HepG2 (cell line): ENCODE measurements around the gene JAG1. TPM values are rescaled to one million over a fixed set of nuclear protein-coding genes. Genes with fewer than 3 reads are reported as not detected.

Source experiments
- ATAC-seq: fragments of 200-7000 bp; cut with Tn5 transposase; 3 replicates; pipeline ENCODE4 v1.9.1; 2020; ENCODE audit warnings: mild to moderate bottlenecking, moderate library complexity
- BruUV-seq: library from RNA; stranded (reverse); fragments of 400-500 nt; replicated peaks from 2 replicates; lab custom pipeline; 2021; lab: Mats Ljungman, UMichigan
- CTCF ChIA-PET: fragments of 300-600 bp; formaldehyde crosslinking; extraction: SDS; loops from one replicate; lab custom pipeline; 2021; ENCODE audit warnings: low total read pairs, inconsistent platforms, low intra/inter-chr PET ratio; lab: Yijun Ruan, JAX
- POLR2A ChIA-PET: fragments of 350-600 bp; sonication (Branson Sonifier 250); formaldehyde crosslinking; loops from one replicate; lab custom pipeline; 2020; ENCODE audit warnings: antibody characterized with exemption, inconsistent platforms; lab: Yijun Ruan, JAX
- DNase-seq: peaks from one replicate; pipeline ENCODE4 v3.0.0-alpha.2; 2015; ENCODE audit warnings: low spot score
- FAIRE-seq: peaks from 3 replicates; lab custom pipeline; 2011; peaks lifted over from hg19 to GRCh38; lab: Jason Lieb, UNC
- H2AFZ ChIP-seq: one replicate; pipeline ENCODE4 v1.6.1; 2011; ENCODE audit warnings: low read length, inconsistent platforms
- H3K27ac ChIP-seq: fragments of 300-600 bp; 3 replicates; pipeline ENCODE4 v1.8.0; 2011; ENCODE audit warnings: mixed run types, mild to moderate bottlenecking, mixed read lengths, low read length, inconsistent platforms; ENCODE audit not compliant: insufficient read depth; ENCODE audit errors: extremely low read length
- H3K27me3 ChIP-seq, 2 experiments: fragments of 200-600 bp in 1 of 2; 2 replicates in 1 of 2; 3 replicates in 1 of 2; pipeline versions ENCODE4 v1.6.0 to v1.8.0; 2011; ENCODE audit warnings: low read length in 2 of 2, mild to moderate bottlenecking in 2 of 2, moderate library complexity in 2 of 2, inconsistent platforms in 1 of 2; ENCODE audit not compliant: insufficient read depth in 2 of 2, control insufficient read depth in 1 of 2
- H3K36me3 ChIP-seq, 2 experiments: fragments of 200-600 bp in 1 of 2; replicated peaks in 1 of 2; 2 replicates in 1 of 2; 3 replicates in 1 of 2; pipeline versions ENCODE4 v1.5.1 to v1.8.0; 2011; ENCODE audit warnings: low read length in 2 of 2, inconsistent platforms in 1 of 2; ENCODE audit not compliant: insufficient read depth in 2 of 2, control insufficient read depth in 1 of 2
- H3K4me1 ChIP-seq: 2 replicates; pipeline ENCODE4 v1.5.1; 2012; ENCODE audit warnings: low read length, inconsistent platforms; ENCODE audit not compliant: insufficient read depth
- H3K4me2 ChIP-seq: 2 replicates; pipeline ENCODE4 v1.6.0; 2011; ENCODE audit warnings: low read depth, low read length, inconsistent platforms
- H3K4me3 ChIP-seq, 3 experiments: fragments of 200-600 bp in 1 of 3; sonication (generic), shearing (Covaris generic) in 1 of 3; replicated peaks in 1 of 3; 2 replicates each; pipeline ENCODE4 v1.5.1; 2011 to 2016; ENCODE audit warnings: low read length in 3 of 3, inconsistent platforms in 2 of 3, low read depth in 2 of 3, mild to moderate bottlenecking in 2 of 3, control low read depth in 1 of 3, mixed read lengths in 1 of 3; ENCODE audit not compliant: insufficient read depth in 1 of 3
- H3K79me2 ChIP-seq: one replicate; pipeline ENCODE4 v1.6.1; 2011; ENCODE audit warnings: low read length, inconsistent platforms; ENCODE audit not compliant: insufficient read depth
- H3K9ac ChIP-seq: 2 replicates; pipeline ENCODE4 v1.6.0; 2011; ENCODE audit warnings: mild to moderate bottlenecking, low read depth, low read length, inconsistent platforms; ENCODE audit not compliant: insufficient read depth
- H3K9me3 ChIP-seq: 2 replicates; pipeline ENCODE4 v1.5.1; 2012; ENCODE audit warnings: mild to moderate bottlenecking, low read length
- H4K20me1 ChIP-seq: 2 replicates; pipeline ENCODE4 v1.6.0; 2011; ENCODE audit warnings: inconsistent platforms, mild to moderate bottlenecking, low read length, moderate library complexity; ENCODE audit not compliant: insufficient read depth
- CC2D1A ChIP-seq: sonication (generic); formaldehyde crosslinking; IDR thresholded peaks from 2 replicates; pipeline ENCODE4 v1.8.1; 2023; ENCODE audit warnings: mild to moderate bottlenecking, missing genetic modification reagents
- CENPX ChIP-seq: sonication (generic); formaldehyde crosslinking; IDR thresholded peaks from 2 replicates; pipeline ENCODE4 v1.9.0; 2021; ENCODE audit warnings: mild to moderate bottlenecking, missing genetic modification reagents, moderate library complexity
- CHCHD3 ChIP-seq: sonication (generic); formaldehyde crosslinking; IDR thresholded peaks from 2 replicates; pipeline ENCODE4 v1.8.0; 2022; ENCODE audit warnings: mild to moderate bottlenecking, missing genetic modification reagents, moderate library complexity
- CHD2 ChIP-seq: IDR thresholded peaks from 2 replicates; pipeline ENCODE4 v1.6.1; 2011; ENCODE audit warnings: low read depth, low read length, improper control_type of control experiment
- MTF2 ChIP-seq: sonication (generic); formaldehyde crosslinking; IDR thresholded peaks from 2 replicates; pipeline ENCODE4 v1.5.0; 2020; ENCODE audit warnings: missing genetic modification reagents, borderline replicate concordance
- STAG1 ChIP-seq: sonication (generic); formaldehyde crosslinking; IDR thresholded peaks from 2 replicates; pipeline ENCODE4 v1.4.0; 2020; ENCODE audit warnings: missing genetic modification reagents
- ZNF33B ChIP-seq: sonication (generic); formaldehyde crosslinking; IDR thresholded peaks from 2 replicates; pipeline ENCODE4 v1.5.1; 2020; ENCODE audit warnings: mild to moderate bottlenecking, missing genetic modification reagents
- ZNF788 ChIP-seq: sonication (generic); formaldehyde crosslinking; IDR thresholded peaks from 2 replicates; pipeline ENCODE4 v1.5.0; 2020; ENCODE audit warnings: mild to moderate bottlenecking, missing genetic modification reagents, borderline replicate concordance
- ZNF792 ChIP-seq: IDR thresholded peaks from 2 replicates; pipeline ENCODE4 v1.6.1; 2016
- WGBS: methylation state at CpG from one replicate; pipeline ENCODE4 v1.1.6; 2017; ENCODE audit warnings: low lambda C conversion rate; 5-methylcytosine and 5-hydroxymethylcytosine counted together
- in situ Hi-C: cut with HindIII; loops from 2 replicates; pipeline ENCODE4 v1.10.0; 2017; ENCODE audit warnings: low pct_unique_long_range_greater_than_20kb; ENCODE audit not compliant: extremely low pct_ligation_motif_present
- intact Hi-C: fragments of 100-400 bp; cut with micrococcal nuclease; formaldehyde crosslinking; loops from one replicate; pipeline ENCODE4 v1.10.0; 2022; ENCODE audit not compliant: unreplicated experiment
- polyA plus RNA-seq, 8 experiments: library from polyadenylated mRNA; depleted of rRNA in 3 of 8; stranded (reverse) in 7 of 8; unstranded in 1 of 8; fragments of >200 nt; fragmentation: Illumina TruSeq in 4 of 8; extraction: Trizol in 4 of 8; gene quantifications; 2 replicates each; pipeline versions ENCODE4 v1.2.1 to v1.2.3, GENCODE V29; 2011 to 2016; ENCODE audit warnings: low read depth in 4 of 8, missing spikeins in 1 of 8, mixed read lengths in 1 of 8; ENCODE audit not compliant: insufficient read depth in 1 of 8
- total RNA-seq, 5 experiments: library from RNA; depleted of rRNA; stranded (reverse); fragments of >200 nt; fragmentation: Illumina TruSeq; extraction: Trizol; gene quantifications; 2 replicates each; pipeline ENCODE4 v1.2.3, GENCODE V29; 2016; ENCODE audit warnings: low read depth in 1 of 5
- TF ChIP-seq, protein P1 (sequence below): sonication (generic); formaldehyde crosslinking; IDR thresholded peaks from 2 replicates; pipeline ENCODE4 v1.8.1; 2022; ENCODE audit warnings: low read depth, mild to moderate bottlenecking, missing genetic modification reagents
- TF ChIP-seq, protein P2 (sequence below): sonication (generic); formaldehyde crosslinking; IDR thresholded peaks from 2 replicates; pipeline ENCODE4 v1.8.0; 2023; ENCODE audit warnings: mild to moderate bottlenecking, missing genetic modification reagents
- TF ChIP-seq, protein P3 (sequence below): IDR thresholded peaks from 2 replicates; pipeline ENCODE4 v1.6.1; 2016; ENCODE audit warnings: mild to moderate bottlenecking, missing biosample characterization, missing genetic modification reagents
- TF ChIP-seq, protein P4 (sequence below): sonication (generic); formaldehyde crosslinking; IDR thresholded peaks from 2 replicates; pipeline ENCODE4 v1.5.1; 2020; ENCODE audit warnings: mild to moderate bottlenecking, missing genetic modification reagents, borderline replicate concordance

The JAG1 gene
- total and polyA plus RNA-seq, 2 of the 13 experiments (the other 11 are each of a cell fraction or from before 2014, with no cell fraction given): 47.1 to 56.3 TPM

DNA sequence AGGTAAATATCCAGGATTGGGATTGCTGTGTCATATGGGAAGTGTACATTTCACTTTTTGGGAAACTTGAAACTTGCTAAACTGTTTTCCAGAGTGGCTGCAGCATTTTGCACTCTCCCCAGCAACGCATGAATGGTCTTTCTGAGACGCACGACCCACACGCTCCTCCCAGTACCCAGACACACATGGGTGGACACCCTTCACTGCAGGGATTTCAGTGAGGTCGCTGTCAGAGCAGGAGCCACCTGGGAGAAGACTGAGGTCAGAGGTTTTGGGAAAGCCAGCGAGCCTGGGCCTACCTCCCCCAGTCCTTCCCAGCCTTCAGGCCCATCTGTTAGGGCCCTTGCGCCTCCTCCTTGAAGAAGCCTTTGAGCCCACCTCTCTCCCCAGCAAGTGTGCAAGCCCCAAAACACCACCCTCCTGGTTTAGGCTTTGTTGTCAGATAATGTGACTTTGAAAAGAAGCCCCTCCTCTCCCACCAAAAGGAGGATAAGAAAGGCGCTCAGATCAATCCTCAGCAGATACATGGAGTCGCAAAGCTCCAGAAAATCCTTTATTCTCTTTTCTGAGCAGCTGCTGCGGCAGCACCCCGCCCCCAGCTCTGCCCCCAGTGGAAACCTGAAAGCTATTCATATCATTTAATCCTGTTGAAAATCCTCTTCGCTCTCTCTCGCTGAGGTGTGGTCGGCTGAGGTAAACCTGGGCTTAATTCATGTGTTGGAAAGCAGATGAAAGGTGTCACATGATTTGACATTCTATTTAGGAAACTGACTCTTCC lies 12.7 kb upstream of the JAG1 start (continued):
- no peak for TF ChIP-seq ZNF788 (CRISPR knock-in tag)
- TF ChIP-seq CENPX (CRISPR knock-in tag): no peak
- TF ChIP-seq, protein P1, sequence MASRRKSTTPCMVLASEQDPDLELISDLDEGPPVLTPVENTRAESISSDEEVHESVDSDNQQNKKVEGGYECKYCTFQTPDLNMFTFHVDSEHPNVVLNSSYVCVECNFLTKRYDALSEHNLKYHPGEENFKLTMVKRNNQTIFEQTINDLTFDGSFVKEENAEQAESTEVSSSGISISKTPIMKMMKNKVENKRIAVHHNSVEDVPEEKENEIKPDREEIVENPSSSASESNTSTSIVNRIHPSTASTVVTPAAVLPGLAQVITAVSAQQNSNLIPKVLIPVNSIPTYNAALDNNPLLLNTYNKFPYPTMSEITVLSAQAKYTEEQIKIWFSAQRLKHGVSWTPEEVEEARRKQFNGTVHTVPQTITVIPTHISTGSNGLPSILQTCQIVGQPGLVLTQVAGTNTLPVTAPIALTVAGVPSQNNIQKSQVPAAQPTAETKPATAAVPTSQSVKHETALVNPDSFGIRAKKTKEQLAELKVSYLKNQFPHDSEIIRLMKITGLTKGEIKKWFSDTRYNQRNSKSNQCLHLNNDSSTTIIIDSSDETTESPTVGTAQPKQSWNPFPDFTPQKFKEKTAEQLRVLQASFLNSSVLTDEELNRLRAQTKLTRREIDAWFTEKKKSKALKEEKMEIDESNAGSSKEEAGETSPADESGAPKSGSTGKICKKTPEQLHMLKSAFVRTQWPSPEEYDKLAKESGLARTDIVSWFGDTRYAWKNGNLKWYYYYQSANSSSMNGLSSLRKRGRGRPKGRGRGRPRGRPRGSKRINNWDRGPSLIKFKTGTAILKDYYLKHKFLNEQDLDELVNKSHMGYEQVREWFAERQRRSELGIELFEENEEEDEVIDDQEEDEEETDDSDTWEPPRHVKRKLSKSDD: no peak
- no peak for TF ChIP-seq CHD2
- TF ChIP-seq, protein P2, sequence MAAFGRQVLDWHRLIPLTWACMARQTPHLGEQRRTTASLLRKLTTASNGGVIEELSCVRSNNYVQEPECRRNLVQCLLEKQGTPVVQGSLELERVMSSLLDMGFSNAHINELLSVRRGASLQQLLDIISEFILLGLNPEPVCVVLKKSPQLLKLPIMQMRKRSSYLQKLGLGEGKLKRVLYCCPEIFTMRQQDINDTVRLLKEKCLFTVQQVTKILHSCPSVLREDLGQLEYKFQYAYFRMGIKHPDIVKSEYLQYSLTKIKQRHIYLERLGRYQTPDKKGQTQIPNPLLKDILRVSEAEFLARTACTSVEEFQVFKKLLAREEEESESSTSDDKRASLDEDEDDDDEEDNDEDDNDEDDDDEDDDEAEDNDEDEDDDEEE (CRISPR knock-in tag): no peak
- TF ChIP-seq, protein P3, sequence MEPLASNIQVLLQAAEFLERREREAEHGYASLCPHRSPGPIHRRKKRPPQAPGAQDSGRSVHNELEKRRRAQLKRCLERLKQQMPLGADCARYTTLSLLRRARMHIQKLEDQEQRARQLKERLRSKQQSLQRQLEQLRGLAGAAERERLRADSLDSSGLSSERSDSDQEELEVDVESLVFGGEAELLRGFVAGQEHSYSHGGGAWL (CRISPR knock-in tag): no peak
- no peak for TF ChIP-seq CHCHD3 (CRISPR knock-in tag)

DNA sequence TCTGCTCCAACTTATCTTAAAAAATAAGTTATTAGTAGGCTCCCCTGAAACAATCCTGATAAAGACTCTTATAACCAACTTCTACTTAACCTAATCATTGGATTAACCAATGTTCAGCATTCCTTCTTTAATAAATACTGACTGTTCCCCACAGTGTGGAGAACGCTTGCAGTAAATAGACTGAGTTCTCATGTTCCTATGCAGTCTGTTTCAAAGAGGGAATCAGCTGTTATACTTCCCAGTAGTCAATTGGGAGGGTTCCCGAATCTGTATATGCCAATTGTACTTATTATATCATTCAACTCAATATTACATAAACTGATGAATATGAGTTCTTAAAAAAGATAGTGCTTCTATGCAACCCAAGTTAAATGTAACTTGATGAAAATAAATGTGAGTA lies 9.7 kb upstream of the JAG1 start:
- WGBS: 88% methylated on average over 2 of the region's 2 CpGs
- ATAC-seq: no peak
- no peaks in the 10 kb centered on the region for H3K36me3 ChIP-seq
- no peak overlapping the region for H2AFZ ChIP-seq
- no peak overlapping the region for H3K27ac ChIP-seq
- DNase-seq: no peak
- H3K9me3 ChIP-seq: 0 out of 2 replicates have a peak, but pooled peaks cover 4% of the 10 kb centered on the region
- no peaks in the 10 kb centered on the region for H3K27me3 ChIP-seq
- no peaks in the 10 kb centered on the region for H4K20me1 ChIP-seq
- BruUV-seq: no TSS peak
- CTCF ChIA-PET: no interaction called here
- no peak overlapping the region for H3K4me3 ChIP-seq
- no peaks in the 10 kb centered on the region for H3K79me2 ChIP-seq
- in situ Hi-C loops (no loop called here), intact Hi-C loops (no loop called here)
- H3K4me2 ChIP-seq: no peak overlapping the region
- POLR2A ChIA-PET: interaction anchor here (1.3 to 1.9 kb wide), 2 partner anchors 9 to 12 kb away, joined by 5 to 14 read pairs; partner anchors contain the start of gene JAG1
- FAIRE-seq: no peak
- H3K4me1 ChIP-seq: peaks cover 7% of the 10 kb centered on the region
- H3K9ac ChIP-seq: no peak overlapping the region
- TF ChIP-seq, protein P4, sequence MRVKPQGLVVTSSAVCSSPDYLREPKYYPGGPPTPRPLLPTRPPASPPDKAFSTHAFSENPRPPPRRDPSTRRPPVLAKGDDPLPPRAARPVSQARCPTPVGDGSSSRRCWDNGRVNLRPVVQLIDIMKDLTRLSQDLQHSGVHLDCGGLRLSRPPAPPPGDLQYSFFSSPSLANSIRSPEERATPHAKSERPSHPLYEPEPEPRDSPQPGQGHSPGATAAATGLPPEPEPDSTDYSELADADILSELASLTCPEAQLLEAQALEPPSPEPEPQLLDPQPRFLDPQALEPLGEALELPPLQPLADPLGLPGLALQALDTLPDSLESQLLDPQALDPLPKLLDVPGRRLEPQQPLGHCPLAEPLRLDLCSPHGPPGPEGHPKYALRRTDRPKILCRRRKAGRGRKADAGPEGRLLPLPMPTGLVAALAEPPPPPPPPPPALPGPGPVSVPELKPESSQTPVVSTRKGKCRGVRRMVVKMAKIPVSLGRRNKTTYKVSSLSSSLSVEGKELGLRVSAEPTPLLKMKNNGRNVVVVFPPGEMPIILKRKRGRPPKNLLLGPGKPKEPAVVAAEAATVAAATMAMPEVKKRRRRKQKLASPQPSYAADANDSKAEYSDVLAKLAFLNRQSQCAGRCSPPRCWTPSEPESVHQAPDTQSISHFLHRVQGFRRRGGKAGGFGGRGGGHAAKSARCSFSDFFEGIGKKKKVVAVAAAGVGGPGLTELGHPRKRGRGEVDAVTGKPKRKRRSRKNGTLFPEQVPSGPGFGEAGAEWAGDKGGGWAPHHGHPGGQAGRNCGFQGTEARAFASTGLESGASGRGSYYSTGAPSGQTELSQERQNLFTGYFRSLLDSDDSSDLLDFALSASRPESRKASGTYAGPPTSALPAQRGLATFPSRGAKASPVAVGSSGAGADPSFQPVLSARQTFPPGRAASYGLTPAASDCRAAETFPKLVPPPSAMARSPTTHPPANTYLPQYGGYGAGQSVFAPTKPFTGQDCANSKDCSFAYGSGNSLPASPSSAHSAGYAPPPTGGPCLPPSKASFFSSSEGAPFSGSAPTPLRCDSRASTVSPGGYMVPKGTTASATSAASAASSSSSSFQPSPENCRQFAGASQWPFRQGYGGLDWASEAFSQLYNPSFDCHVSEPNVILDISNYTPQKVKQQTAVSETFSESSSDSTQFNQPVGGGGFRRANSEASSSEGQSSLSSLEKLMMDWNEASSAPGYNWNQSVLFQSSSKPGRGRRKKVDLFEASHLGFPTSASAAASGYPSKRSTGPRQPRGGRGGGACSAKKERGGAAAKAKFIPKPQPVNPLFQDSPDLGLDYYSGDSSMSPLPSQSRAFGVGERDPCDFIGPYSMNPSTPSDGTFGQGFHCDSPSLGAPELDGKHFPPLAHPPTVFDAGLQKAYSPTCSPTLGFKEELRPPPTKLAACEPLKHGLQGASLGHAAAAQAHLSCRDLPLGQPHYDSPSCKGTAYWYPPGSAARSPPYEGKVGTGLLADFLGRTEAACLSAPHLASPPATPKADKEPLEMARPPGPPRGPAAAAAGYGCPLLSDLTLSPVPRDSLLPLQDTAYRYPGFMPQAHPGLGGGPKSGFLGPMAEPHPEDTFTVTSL (CRISPR knock-in tag): no peak
- TF ChIP-seq MTF2 (CRISPR knock-in tag) (no peak), ZNF792 (CRISPR knock-in tag) (no peak), ZNF33B (CRISPR knock-in tag) (no peak), STAG1 (no peak), CC2D1A (CRISPR knock-in tag) (no peak)
